CD14-positive monocyte (primary cell): Measurements from ENCODE around the gene PER2. TPM values are rescaled to one million over a fixed set of nuclear protein-coding genes. Genes with fewer than 3 reads are reported as not detected.

Source experiments
- DNase-seq, 3 donors: peaks; one replicate each; pipeline ENCODE4 v3.0.0-alpha.2; 2011 to 2022
- H2AFZ ChIP-seq: 2 replicates; pipeline ENCODE4 v1.6.0; 2012; ENCODE audit warnings: mild to moderate bottlenecking, low read depth, low read length, inconsistent platforms; ENCODE audit not compliant: insufficient read depth, poor library complexity, severe bottlenecking
- H3K27ac ChIP-seq, 2 donors: 1 replicate in 1 of 2; 2 replicates in 1 of 2; pipeline ENCODE4 v1.5.1; 2012 to 2013; ENCODE audit warnings: low read length in 2 of 2, control low read depth in 1 of 2, inconsistent platforms in 1 of 2, low read depth in 1 of 2, mild to moderate bottlenecking in 1 of 2
- H3K27me3 ChIP-seq, 2 donors: one replicate each; pipeline versions ENCODE4 v1.6.0 to v1.6.1; 2011 to 2013; ENCODE audit warnings: low read length in 2 of 2; ENCODE audit not compliant: control insufficient read depth in 2 of 2, insufficient read depth in 2 of 2
- H3K36me3 ChIP-seq, 2 donors: replicated peaks in 1 of 2; 1 replicate in 1 of 2; 2 replicates in 1 of 2; pipeline versions ENCODE4 v1.5.1 to v1.6.1; 2012 to 2013; ENCODE audit warnings: low read length in 2 of 2, control low read depth in 1 of 2, inconsistent platforms in 1 of 2, mild to moderate bottlenecking in 1 of 2; ENCODE audit not compliant: insufficient read depth in 2 of 2, control insufficient read depth in 1 of 2
- H3K4me1 ChIP-seq, 2 donors: 1 replicate in 1 of 2; 2 replicates in 1 of 2; pipeline versions ENCODE4 v1.5.1 to v1.6.1; 2012 to 2013; ENCODE audit warnings: low read length in 2 of 2, control low read depth in 1 of 2, inconsistent platforms in 1 of 2, mild to moderate bottlenecking in 1 of 2, moderate library complexity in 1 of 2; ENCODE audit not compliant: insufficient read depth in 2 of 2, control insufficient read depth in 1 of 2
- H3K4me2 ChIP-seq: replicated peaks from 2 replicates; pipeline ENCODE3; 2012; ENCODE audit warnings: low read length, moderate library complexity, mild to moderate bottlenecking; ENCODE audit not compliant: poor library complexity, severe bottlenecking; ENCODE audit errors: extremely low read depth
- H3K4me3 ChIP-seq, 3 experiments: fragments of 200-600 bp in 1 of 3; sonication (generic) in 1 of 3; replicated peaks in 1 of 3; 1 replicate in 2 of 3; 2 replicates in 1 of 3; pipeline ENCODE4 v1.5.1; 2011 to 2013; ENCODE audit warnings: low read length in 3 of 3, mild to moderate bottlenecking in 3 of 3, control low read depth in 2 of 3, low read depth in 2 of 3, inconsistent platforms in 1 of 3, moderate library complexity in 1 of 3
- H3K79me2 ChIP-seq: 2 replicates; pipeline ENCODE4 v1.6.0; 2012; ENCODE audit warnings: mild to moderate bottlenecking, control low read depth, inconsistent platforms, low read length, moderate library complexity; ENCODE audit not compliant: insufficient read depth
- H3K9ac ChIP-seq: 2 replicates; pipeline ENCODE4 v1.6.0; 2017; ENCODE audit warnings: low read length, mild to moderate bottlenecking; ENCODE audit not compliant: insufficient read depth, poor library complexity, severe bottlenecking
- H3K9me3 ChIP-seq, 2 donors: replicated peaks in 1 of 2; 1 replicate in 1 of 2; 2 replicates in 1 of 2; pipeline versions ENCODE4 v1.5.1 to v1.6.1; 2012 to 2013; ENCODE audit warnings: low read length in 2 of 2, control low read depth in 1 of 2; ENCODE audit not compliant: control insufficient read depth in 1 of 2, insufficient read depth in 1 of 2
- H4K20me1 ChIP-seq: 2 replicates; pipeline ENCODE4 v1.6.0; 2012; ENCODE audit warnings: mild to moderate bottlenecking, low read length, control low read depth, moderate library complexity; ENCODE audit not compliant: insufficient read depth
- H3K27ac Mint-ChIP-seq, 7 donors: one replicate each; pipeline ENCODE4 v1.8.0; 2020; ENCODE audit warnings: mild to moderate bottlenecking in 7 of 7, mixed read lengths in 7 of 7, moderate library complexity in 6 of 7, inconsistent platforms in 2 of 7
- H3K27me3 Mint-ChIP-seq, 3 donors: one replicate each; pipeline ENCODE4 v1.8.0; 2021 to 2022; ENCODE audit warnings: low read depth in 3 of 3, mild to moderate bottlenecking in 3 of 3, mixed read lengths in 3 of 3, moderate library complexity in 3 of 3, inconsistent platforms in 1 of 3
- H3K36me3 Mint-ChIP-seq, 2 donors: one replicate each; pipeline ENCODE4 v1.8.0; 2020; ENCODE audit warnings: mixed read lengths in 2 of 2, inconsistent platforms in 1 of 2, mild to moderate bottlenecking in 1 of 2
- H3K4me1 Mint-ChIP-seq: one replicate; pipeline ENCODE4 v1.8.0; 2020; ENCODE audit warnings: mild to moderate bottlenecking, mixed read lengths
- H3K4me3 Mint-ChIP-seq, 2 donors: one replicate each; pipeline ENCODE4 v1.8.0; 2020; ENCODE audit warnings: mild to moderate bottlenecking in 2 of 2, mixed read lengths in 2 of 2, moderate library complexity in 1 of 2
- H3K9me3 Mint-ChIP-seq, 7 donors: one replicate each; pipeline ENCODE4 v1.8.0; 2020 to 2022; ENCODE audit warnings: mixed read lengths in 7 of 7, mild to moderate bottlenecking in 6 of 7, moderate library complexity in 6 of 7, inconsistent platforms in 2 of 7
- WGBS: methylation state at CpG from one replicate; pipeline ENCODE4 v1.1.5; 2013; ENCODE audit warnings: missing lambda C conversion rate; ENCODE audit not compliant: insufficient coverage; 5-methylcytosine and 5-hydroxymethylcytosine counted together
- intact Hi-C, 2 donors: fragments of 100-400 bp; cut with micrococcal nuclease; formaldehyde crosslinking; loops; one replicate each; pipeline versions ENCODE4 v1.15.0 to v1.15.1; 2023
- polyA plus RNA-seq, 3 donors: library from polyadenylated mRNA; depleted of rRNA in 1 of 3; unstranded in 2 of 3; stranded (reverse) in 1 of 3; fragments of 300-500 nt in 2 of 3; fragments of >200 nt in 1 of 3; fragmentation: Illumina TruSeq in 2 of 3; gene quantifications; 1 replicate in 2 of 3; 2 replicates in 1 of 3; pipeline ENCODE4 v1.2.3, GENCODE V29; 2012 to 2021
- TF ChIP-seq, protein P1 (sequence below): fragments of 200-600 bp; IDR thresholded peaks from one replicate; pipeline ENCODE4 v1.8.0; 2022; ENCODE audit warnings: antibody characterized with exemption, mild to moderate bottlenecking

The PER2 gene
- polyA plus RNA-seq, 3 donors: 1.6 to 5.6 (median 3.1) TPM

DNA sequence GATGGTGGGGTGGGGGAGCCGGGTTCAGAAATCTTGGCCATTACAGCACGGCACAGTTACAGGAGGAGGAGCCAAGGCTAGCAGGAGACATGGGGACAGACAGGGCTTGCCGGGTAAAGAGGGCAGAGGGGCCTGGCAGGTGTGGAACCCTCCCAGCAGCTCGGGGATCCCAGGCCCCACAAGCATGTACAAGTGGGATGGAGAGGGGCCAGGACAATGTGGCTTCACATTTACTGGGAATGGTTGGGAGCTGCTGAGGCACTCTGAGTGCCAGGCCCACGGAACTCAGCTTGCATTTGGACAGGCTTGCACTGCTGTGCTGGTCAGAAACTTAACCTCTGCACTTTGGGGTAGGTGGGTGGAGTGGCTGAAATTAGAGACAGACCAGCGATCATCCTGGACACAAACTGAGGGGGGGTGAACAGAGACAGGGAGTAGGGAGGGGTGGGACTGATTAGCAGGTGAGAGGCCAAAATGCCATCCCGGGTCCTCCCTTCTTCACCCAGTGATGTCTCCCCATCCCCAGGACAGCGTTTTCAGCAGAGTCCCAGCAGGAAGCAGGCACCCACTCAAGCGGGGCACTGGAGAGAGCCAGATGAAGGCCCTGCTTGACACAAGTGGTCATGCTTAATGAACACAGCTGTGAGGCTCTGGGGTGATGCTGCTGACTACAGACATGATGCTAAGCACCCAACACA, 9.6 kb downstream of the PER2 start:
- H3K36me3 ChIP-seq: peaks cover 34 to 40% of the 10 kb centered on the region in 2 donors
- no peaks in the 10 kb centered on the region for H3K27me3 ChIP-seq
- no peak overlapping the region for H3K27ac ChIP-seq
- H2AFZ ChIP-seq: no peak overlapping the region
- H3K4me2 ChIP-seq: no peak overlapping the region
- intact Hi-C loops: no loop called here
- Mint-ChIP-seq H3K4me1 (peaks cover 15% of the 10 kb centered on the region), H3K27me3 (no peaks in the 10 kb centered on the region), H3K36me3 (peaks cover 43 to 54% of the 10 kb centered on the region in 2 donors), H3K9me3 (peaks cover 0 to 3% (median 0%) of the 10 kb centered on the region in 7 donors), H3K27ac (peak overlapping the region in 1 of 7 donors; percentile 76), H3K4me3 (no peak overlapping the region)
- 96% methylated on average over 6 of the region's 9 CpGs for WGBS
- no peak for DNase-seq
- TF ChIP-seq, protein P1, sequence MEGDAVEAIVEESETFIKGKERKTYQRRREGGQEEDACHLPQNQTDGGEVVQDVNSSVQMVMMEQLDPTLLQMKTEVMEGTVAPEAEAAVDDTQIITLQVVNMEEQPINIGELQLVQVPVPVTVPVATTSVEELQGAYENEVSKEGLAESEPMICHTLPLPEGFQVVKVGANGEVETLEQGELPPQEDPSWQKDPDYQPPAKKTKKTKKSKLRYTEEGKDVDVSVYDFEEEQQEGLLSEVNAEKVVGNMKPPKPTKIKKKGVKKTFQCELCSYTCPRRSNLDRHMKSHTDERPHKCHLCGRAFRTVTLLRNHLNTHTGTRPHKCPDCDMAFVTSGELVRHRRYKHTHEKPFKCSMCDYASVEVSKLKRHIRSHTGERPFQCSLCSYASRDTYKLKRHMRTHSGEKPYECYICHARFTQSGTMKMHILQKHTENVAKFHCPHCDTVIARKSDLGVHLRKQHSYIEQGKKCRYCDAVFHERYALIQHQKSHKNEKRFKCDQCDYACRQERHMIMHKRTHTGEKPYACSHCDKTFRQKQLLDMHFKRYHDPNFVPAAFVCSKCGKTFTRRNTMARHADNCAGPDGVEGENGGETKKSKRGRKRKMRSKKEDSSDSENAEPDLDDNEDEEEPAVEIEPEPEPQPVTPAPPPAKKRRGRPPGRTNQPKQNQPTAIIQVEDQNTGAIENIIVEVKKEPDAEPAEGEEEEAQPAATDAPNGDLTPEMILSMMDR: no peak
- H4K20me1 ChIP-seq: peaks cover 61% of the 10 kb centered on the region
- H3K9ac ChIP-seq: no peak overlapping the region
- H3K9me3 ChIP-seq: no peaks in the 10 kb centered on the region
- no peak overlapping the region for H3K4me3 ChIP-seq
- peaks cover 45% of the 10 kb centered on the region for H3K79me2 ChIP-seq
- H3K4me1 ChIP-seq: peaks cover 4 to 5% of the 10 kb centered on the region in 2 donors

GRCh38 chr2:238277695-238278094, 10.7 kb downstream of the PER2 start:
- peak overlapping the region in 2 of 7 donors; percentile 51 to 87 for H3K27ac Mint-ChIP-seq
- H3K9ac ChIP-seq: no peak overlapping the region
- no peak for DNase-seq
- no peaks in the 10 kb centered on the region for H3K9me3 ChIP-seq
- H3K4me3 Mint-ChIP-seq: no peak overlapping the region
- H3K9me3 Mint-ChIP-seq: peaks cover 0 to 3% (median 0%) of the 10 kb centered on the region in 7 donors
- no peak overlapping the region for H3K4me2 ChIP-seq
- peaks cover 39 to 46% of the 10 kb centered on the region in 2 donors for H3K36me3 ChIP-seq
- peaks cover 18% of the 10 kb centered on the region for H3K4me1 Mint-ChIP-seq
- intact Hi-C loops: no loop called here
- peaks cover 34% of the 10 kb centered on the region for H3K79me2 ChIP-seq
- no peak overlapping the region for H3K27ac ChIP-seq
- no peak overlapping the region for H3K4me3 ChIP-seq
- 99% methylated on average over 12 of the region's 15 CpGs for WGBS
- H3K36me3 Mint-ChIP-seq: peaks cover 48 to 57% of the 10 kb centered on the region in 2 donors
- no peaks in the 10 kb centered on the region for H3K27me3 ChIP-seq
- peaks cover 50% of the 10 kb centered on the region for H4K20me1 ChIP-seq
- no peak overlapping the region for H2AFZ ChIP-seq
- H3K27me3 Mint-ChIP-seq: no peaks in the 10 kb centered on the region
- peaks cover 12 to 14% of the 10 kb centered on the region in 2 donors for H3K4me1 ChIP-seq
- TF ChIP-seq, protein P1: no peak
